Inflammatory macrophage (primary cell): ENCODE data around the gene SAMD4A.

Experiments
- DNase-seq, 2 donors: peaks; one replicate each; pipeline ENCODE4 v3.0.0-alpha.2; 2020 to 2022

The SAMD4A gene

GRCh38 chr14:54766276-54767138 is 199.6 kb downstream of the SAMD4A start:
- DNase-seq: no peak

DNA sequence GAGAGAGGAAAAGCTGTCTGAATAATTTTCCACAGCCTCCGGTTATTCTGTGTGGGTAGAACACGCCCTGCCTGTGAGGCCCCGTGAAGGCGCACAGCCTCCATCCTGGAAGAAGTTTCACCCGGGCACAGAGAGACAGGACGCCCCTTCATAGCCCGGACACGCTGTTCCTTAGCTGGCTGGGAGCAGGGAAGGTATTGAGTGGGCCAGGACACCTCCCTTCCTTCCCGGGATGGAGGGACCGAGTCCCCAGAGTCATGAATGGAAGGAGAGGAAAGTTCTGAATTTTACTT is 200.2 kb downstream of the SAMD4A start:
- no peak for DNase-seq

- no peak for DNase-seq
Measured at GRCh38 chr14:54767450-54767849, 200.5 kb downstream of the SAMD4A start.

GRCh38 chr14:54768501-54769129 is 201.7 kb downstream of the SAMD4A start:
- no peak for DNase-seq

GRCh38 chr14:54769951-54770863 is 203.3 kb downstream of the SAMD4A start:
- no peak for DNase-seq

- DNase-seq: no peak
Measured at GRCh38 chr14:54771411-54772027, 204.6 kb downstream of the SAMD4A start.

DNA sequence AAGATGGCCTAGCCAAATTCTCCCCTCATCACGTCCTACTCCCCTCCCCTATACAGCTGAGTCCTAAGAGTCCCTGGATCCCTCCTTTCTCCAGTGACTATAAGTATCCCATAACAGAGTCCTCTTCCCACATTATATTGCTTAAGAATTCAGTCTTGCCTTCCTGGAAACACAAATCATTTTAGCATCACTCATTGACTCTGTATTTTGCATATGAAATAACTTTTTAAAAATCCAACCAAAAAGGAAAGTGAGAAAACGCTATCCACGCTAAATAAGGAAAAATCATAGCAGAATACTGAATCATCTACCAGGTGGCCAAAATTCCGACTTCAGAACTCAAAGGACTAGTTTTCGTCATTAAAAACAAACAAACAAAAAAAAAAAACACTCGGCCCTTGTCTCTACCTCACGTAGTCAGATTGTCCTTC is 205.5 kb downstream of the SAMD4A start:
- no peak for DNase-seq

GRCh38 chr14:54773171-54774006 is 206.5 kb downstream of the SAMD4A start:
- DNase-seq: peak; percentile 82 to 88

- no peak for DNase-seq
Measured at GRCh38 chr14:54774824-54775223, 207.9 kb downstream of the SAMD4A start.

GRCh38 chr14:54775486-54776140 is 208.7 kb downstream of the SAMD4A start:
- no peak for DNase-seq

- DNase-seq: peak; percentile 69
Measured at GRCh38 chr14:54776361-54777001, 209.6 kb downstream of the SAMD4A start.

DNA sequence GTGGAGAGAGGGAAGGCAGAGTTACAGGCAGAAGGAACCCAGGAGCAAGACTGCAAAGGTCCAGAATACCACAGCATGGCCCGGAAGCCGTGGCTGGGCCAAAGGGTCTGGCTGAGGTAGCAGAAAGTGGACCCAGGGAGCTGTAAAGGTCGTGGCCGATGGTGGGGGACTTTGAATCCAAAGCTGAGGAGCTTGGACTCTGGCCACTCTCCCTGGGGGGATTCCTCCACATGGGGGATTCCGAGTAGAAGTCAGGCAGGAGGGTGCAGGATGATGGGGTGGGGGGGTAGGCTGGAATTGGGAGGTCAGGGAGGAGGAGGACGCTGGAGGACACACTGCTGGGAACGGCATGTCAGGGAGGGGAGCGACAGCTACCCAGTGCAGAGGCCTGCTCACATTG is 210.5 kb downstream of the SAMD4A start:
- no peak for DNase-seq

- DNase-seq: no peak
Measured at GRCh38 chr14:54778618-54779345, 211.9 kb downstream of the SAMD4A start.

DNA sequence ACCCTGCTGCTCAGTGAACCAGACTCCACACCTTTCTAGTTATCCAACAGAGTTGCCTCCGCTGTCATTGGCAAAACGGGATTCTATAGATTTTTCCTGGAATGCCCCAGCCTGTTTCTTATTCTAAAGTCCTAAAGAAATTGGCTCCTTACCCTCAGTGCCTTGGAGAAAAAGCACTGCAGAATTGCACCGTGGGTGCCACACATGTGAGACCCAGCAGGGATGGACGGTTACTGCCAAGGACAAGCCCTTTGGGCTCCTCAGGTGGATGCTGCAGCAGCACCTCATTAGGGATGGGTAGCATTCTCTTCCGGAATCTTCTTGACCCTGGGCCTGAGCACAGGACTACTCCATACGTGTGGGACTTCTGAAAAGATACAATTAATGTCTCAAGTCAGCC is 214.2 kb downstream of the SAMD4A start:
- no peak for DNase-seq

DNA sequence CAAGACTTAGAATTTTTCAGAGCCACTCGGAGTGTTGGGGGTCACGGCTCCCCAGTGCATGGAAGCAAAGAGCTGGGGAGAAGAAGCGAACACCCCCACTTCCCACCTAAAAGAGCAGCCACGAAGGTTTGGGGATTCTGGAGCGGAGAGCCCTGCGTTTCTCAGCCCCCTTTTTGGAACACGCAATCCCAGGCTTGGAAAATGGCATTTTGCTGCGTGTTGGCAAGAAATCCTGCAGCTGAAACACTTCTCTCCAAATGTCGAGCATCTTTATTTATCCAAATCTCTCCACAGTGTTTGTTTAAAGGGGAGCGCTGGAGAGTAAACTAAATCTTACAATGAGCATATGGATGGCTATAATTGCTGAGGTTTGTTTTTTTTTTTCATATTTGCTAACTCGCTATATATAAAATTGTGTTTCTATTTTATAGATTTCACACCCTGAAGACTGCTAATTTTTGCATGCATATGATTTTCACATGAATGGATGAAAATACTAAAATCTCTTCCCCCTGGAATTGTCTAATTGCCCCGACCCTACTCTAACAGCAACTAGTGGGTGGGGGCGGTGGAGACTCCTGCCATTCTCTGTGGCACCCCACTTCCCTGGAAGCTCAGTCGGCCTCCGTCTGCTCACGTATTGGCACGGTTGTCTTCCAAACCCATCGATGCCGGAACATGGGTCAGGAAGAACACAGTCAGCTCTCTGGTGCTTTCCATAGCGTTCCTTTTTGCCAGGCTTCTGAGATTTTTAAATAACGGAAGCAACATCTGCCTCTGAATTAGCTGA is 215.2 kb downstream of the SAMD4A start:
- DNase-seq: no peak

GRCh38 chr14:54782751-54783659 is 216.1 kb downstream of the SAMD4A start:
- DNase-seq: peak; percentile 54 to 84

DNA sequence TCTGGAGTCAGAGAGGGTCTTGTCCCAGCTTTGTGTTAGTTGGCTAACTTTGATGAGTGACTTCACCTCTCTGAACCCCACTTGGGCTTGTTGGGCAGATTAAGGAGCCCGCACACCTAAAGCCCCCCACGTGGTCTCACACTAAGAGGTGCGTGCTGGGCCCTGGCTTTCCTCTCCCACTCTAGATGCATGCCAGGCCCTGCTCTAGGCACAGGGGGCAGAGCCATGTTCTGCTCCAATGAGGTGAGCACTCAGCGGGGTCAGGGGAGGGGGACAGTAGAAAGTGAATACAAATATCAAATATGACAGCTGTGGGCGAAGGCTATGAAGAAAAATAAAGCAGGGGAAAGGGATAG is 216.7 kb downstream of the SAMD4A start:
- DNase-seq: no peak

- DNase-seq: no peak
Measured at GRCh38 chr14:54784060-54784459, 217.1 kb downstream of the SAMD4A start.
